GM23338 (cell line): ENCODE results near the gene RHBDD1. TPM values are rescaled to one million over a fixed set of nuclear protein-coding genes. Genes with fewer than 3 reads are reported as not detected.

Source experiments
- ATAC-seq: fragments of 200-7000 bp; cut with Tn5 transposase; 3 replicates; pipeline ENCODE4 v1.9.1; 2020
- DNase-seq: peaks from one replicate; pipeline ENCODE4 v3.0.0-alpha.2; 2015; ENCODE audit warnings: low spot score
- H2AFZ ChIP-seq: fragments of 200-600 bp; sonication (generic); 2 replicates; pipeline ENCODE4 v1.8.0; 2016; ENCODE audit warnings: antibody characterized with exemption, mild to moderate bottlenecking, moderate library complexity
- H3F3A ChIP-seq: fragments of 200-600 bp; sonication (generic); replicated peaks from 2 replicates; pipeline ENCODE4 v1.8.0; 2017; ENCODE audit warnings: antibody characterized with exemption, mixed run types, low read depth
- H3K27ac ChIP-seq: fragments of 200-600 bp; sonication (generic); 2 replicates; pipeline ENCODE4 v1.6.1; 2016; ENCODE audit warnings: low read depth
- H3K27me3 ChIP-seq: fragments of 200-600 bp; sonication (generic); 2 replicates; pipeline ENCODE4 v1.8.0; 2016; ENCODE audit warnings: mild to moderate bottlenecking, mixed run types, moderate library complexity; ENCODE audit not compliant: insufficient read depth
- H3K36me3 ChIP-seq: fragments of 200-600 bp; sonication (generic); 2 replicates; pipeline ENCODE4 v1.8.0; 2016; ENCODE audit warnings: mild to moderate bottlenecking; ENCODE audit not compliant: insufficient read depth
- H3K4me1 ChIP-seq: fragments of 200-600 bp; sonication (generic); 2 replicates; pipeline ENCODE4 v1.8.0; 2016; ENCODE audit warnings: mild to moderate bottlenecking, moderate library complexity; ENCODE audit not compliant: insufficient read depth
- H3K4me2 ChIP-seq: fragments of 200-600 bp; sonication (generic); 2 replicates; pipeline ENCODE4 v1.7.1; 2017; ENCODE audit warnings: mixed run types
- H3K4me3 ChIP-seq: fragments of 200-600 bp; sonication (generic); 2 replicates; pipeline ENCODE4 v1.6.1; 2016; ENCODE audit warnings: mixed run types
- H3K79me2 ChIP-seq: fragments of 200-600 bp; sonication (generic); replicated peaks from 2 replicates; pipeline ENCODE4 v1.8.0; 2017; ENCODE audit warnings: mild to moderate bottlenecking; ENCODE audit not compliant: insufficient read depth
- H3K9me2 ChIP-seq: fragments of 200-600 bp; sonication (generic); 2 replicates; pipeline ENCODE4 v1.8.0; 2017; ENCODE audit not compliant: insufficient read depth
- H4K20me1 ChIP-seq: fragments of 200-600 bp; sonication (generic); replicated peaks from 2 replicates; pipeline ENCODE4 v1.8.0; 2017; ENCODE audit warnings: mild to moderate bottlenecking; ENCODE audit not compliant: insufficient read depth
- H3K27ac Mint-ChIP-seq: 2 replicates; pipeline ENCODE4 v1.8.0; 2020; ENCODE audit warnings: inconsistent platforms, mild to moderate bottlenecking, moderate library complexity, mixed read lengths
- H3K27me3 Mint-ChIP-seq: 3 replicates; pipeline ENCODE4 v1.8.0; 2022; ENCODE audit warnings: low read depth, mild to moderate bottlenecking, moderate library complexity, mixed read lengths, inconsistent platforms; ENCODE audit not compliant: insufficient read depth, poor library complexity
- H3K36me3 Mint-ChIP-seq: 3 replicates; pipeline ENCODE4 v1.8.0; 2021; ENCODE audit warnings: low read depth, mild to moderate bottlenecking, inconsistent platforms, moderate library complexity, mixed read lengths
- H3K4me1 Mint-ChIP-seq: 3 replicates; pipeline ENCODE4 v1.8.0; 2020; ENCODE audit warnings: mild to moderate bottlenecking, inconsistent platforms, mixed read lengths
- H3K4me3 Mint-ChIP-seq: 3 replicates; pipeline ENCODE4 v1.8.0; 2021; ENCODE audit warnings: moderate library complexity, mild to moderate bottlenecking, inconsistent platforms, mixed read lengths
- H3K9me3 Mint-ChIP-seq: 3 replicates; pipeline ENCODE4 v1.8.0; 2020; ENCODE audit warnings: moderate library complexity, mild to moderate bottlenecking, inconsistent platforms, mixed read lengths
- CREB1 ChIP-seq: fragments of 250-450 bp; sonication (Bioruptor Pico); IDR thresholded peaks from 2 replicates; pipeline ENCODE4 v1.5.0; 2020; ENCODE audit warnings: low read depth, mild to moderate bottlenecking, moderate library complexity
- EZH2phosphoT487 ChIP-seq: fragments of 200-600 bp; sonication (generic); IDR thresholded peaks from one replicate; pipeline ENCODE4 v1.8.1; 2018; ENCODE audit warnings: antibody characterized with exemption; ENCODE audit not compliant: unreplicated experiment
- JUNB ChIP-seq: IDR thresholded peaks from one replicate; pipeline ENCODE4 v1.6.1; 2016; ENCODE audit warnings: antibody characterized with exemption; ENCODE audit not compliant: unreplicated experiment
- POLR2AphosphoS5 ChIP-seq: IDR thresholded peaks from 2 replicates; pipeline ENCODE4 v1.6.1; 2016; ENCODE audit warnings: antibody characterized with exemption, low read depth
- ZNF331 ChIP-seq: fragments of 250-450 bp; sonication (Bioruptor Pico); IDR thresholded peaks from 2 replicates; pipeline ENCODE4 v1.5.0; 2020; ENCODE audit warnings: low read depth, mild to moderate bottlenecking, moderate library complexity
- polyA plus RNA-seq: library from polyadenylated mRNA; unstranded; fragments of >200 nt; fragmentation: Nextera tagmentation; extraction: Ambion mirVana; gene quantifications from 2 replicates; pipeline ENCODE4 v1.2.1, GENCODE V29; 2016
- total RNA-seq: library from RNA; depleted of rRNA; stranded (reverse); fragments of >200 nt; shearing (Covaris generic); gene quantifications from 2 replicates; pipeline ENCODE4 v1.2.3, GENCODE V29; 2014
- TF ChIP-seq, protein P1 (sequence below), 2 experiments: fragments of 200-600 bp in 1 of 2; sonication (generic) in 1 of 2; conservative IDR thresholded peaks; 2 replicates each; pipeline versions ENCODE4 v1.5.1 to v1.6.1; 2016 to 2017; ENCODE audit warnings: antibody characterized with exemption in 2 of 2, low read depth in 2 of 2, mild to moderate bottlenecking in 2 of 2, moderate library complexity in 1 of 2
- TF ChIP-seq, protein P2 (sequence below): IDR thresholded peaks from 2 replicates; pipeline ENCODE4 v1.6.1; 2016; ENCODE audit warnings: antibody characterized with exemption

The RHBDD1 gene
- total and polyA plus RNA-seq, 2 experiments from 2014 or later = 7.3 to 13.0 TPM

- TF ChIP-seq, protein P1, sequence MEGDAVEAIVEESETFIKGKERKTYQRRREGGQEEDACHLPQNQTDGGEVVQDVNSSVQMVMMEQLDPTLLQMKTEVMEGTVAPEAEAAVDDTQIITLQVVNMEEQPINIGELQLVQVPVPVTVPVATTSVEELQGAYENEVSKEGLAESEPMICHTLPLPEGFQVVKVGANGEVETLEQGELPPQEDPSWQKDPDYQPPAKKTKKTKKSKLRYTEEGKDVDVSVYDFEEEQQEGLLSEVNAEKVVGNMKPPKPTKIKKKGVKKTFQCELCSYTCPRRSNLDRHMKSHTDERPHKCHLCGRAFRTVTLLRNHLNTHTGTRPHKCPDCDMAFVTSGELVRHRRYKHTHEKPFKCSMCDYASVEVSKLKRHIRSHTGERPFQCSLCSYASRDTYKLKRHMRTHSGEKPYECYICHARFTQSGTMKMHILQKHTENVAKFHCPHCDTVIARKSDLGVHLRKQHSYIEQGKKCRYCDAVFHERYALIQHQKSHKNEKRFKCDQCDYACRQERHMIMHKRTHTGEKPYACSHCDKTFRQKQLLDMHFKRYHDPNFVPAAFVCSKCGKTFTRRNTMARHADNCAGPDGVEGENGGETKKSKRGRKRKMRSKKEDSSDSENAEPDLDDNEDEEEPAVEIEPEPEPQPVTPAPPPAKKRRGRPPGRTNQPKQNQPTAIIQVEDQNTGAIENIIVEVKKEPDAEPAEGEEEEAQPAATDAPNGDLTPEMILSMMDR (conservative IDR thresholded peaks at IDR 0.05; ENCODE audit: low read depth in 2 of 2) = no peak
- TF ChIP-seq CREB1 (no peak), POLR2AphosphoS5 (no peak), JUNB (no peak), ZNF331 (no peak), EZH2phosphoT487 (no peak)
- TF ChIP-seq, protein P2, sequence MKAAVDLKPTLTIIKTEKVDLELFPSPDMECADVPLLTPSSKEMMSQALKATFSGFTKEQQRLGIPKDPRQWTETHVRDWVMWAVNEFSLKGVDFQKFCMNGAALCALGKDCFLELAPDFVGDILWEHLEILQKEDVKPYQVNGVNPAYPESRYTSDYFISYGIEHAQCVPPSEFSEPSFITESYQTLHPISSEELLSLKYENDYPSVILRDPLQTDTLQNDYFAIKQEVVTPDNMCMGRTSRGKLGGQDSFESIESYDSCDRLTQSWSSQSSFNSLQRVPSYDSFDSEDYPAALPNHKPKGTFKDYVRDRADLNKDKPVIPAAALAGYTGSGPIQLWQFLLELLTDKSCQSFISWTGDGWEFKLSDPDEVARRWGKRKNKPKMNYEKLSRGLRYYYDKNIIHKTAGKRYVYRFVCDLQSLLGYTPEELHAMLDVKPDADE = no peak
These were observed 41.1 kb upstream of the RHBDD1 start (continued) for GRCh38 chr2:226794751-226795171.

- TF ChIP-seq EZH2phosphoT487 = no peak
- TF ChIP-seq, protein P1 (conservative IDR thresholded peaks at IDR 0.05; ENCODE audit: low read depth in 2 of 2) = 0 out of 4 replicates have a peak, but pooled peaks of 1 of the 2 experiments have one; percentile 5
- ATAC-seq (no peak), DNase-seq (no peak)
- H3K27ac ChIP-seq = no peak overlapping the region
- H3K36me3 ChIP-seq = no peaks in the 10 kb centered on the region
- H3K79me2 ChIP-seq = peaks cover 61% of the 10 kb centered on the region
- Mint-ChIP-seq H3K4me1 (peaks cover 47% of the 10 kb centered on the region), H3K27me3 (peaks cover 19% of the 10 kb centered on the region), H3K27ac (no peak overlapping the region), H3K4me3 (no peak overlapping the region), H3K36me3 (peaks cover 41% of the 10 kb centered on the region), H3K9me3 (peaks cover 20% of the 10 kb centered on the region; the same call in 2 of the 3 replicates)
- H3F3A ChIP-seq = peaks cover 5% of the 10 kb centered on the region; the same call in 1 of the 2 replicates
- H3K4me3 ChIP-seq = peak overlapping the region; percentile 37; the same call in 1 of the 2 replicates
- H3K9me2 ChIP-seq = no peaks in the 10 kb centered on the region
- H3K4me1 ChIP-seq = peaks cover 42% of the 10 kb centered on the region
- H2AFZ ChIP-seq = no peak overlapping the region
- H3K27me3 ChIP-seq = no peaks in the 10 kb centered on the region
- peak overlapping the region; percentile 84 for H3K4me2 ChIP-seq
- 0 out of 2 replicates have a peak, but pooled peaks cover 4% of the 10 kb centered on the region for H4K20me1 ChIP-seq
These were observed 40.4 kb upstream of the RHBDD1 start for GRCh38 chr2:226795281-226796011.
